ENCODE data around the gene OGFR.

GRCh38 chr20:62768551-62769287 lies 35.9 kb upstream of the OGFR start:
- no peak for TF ChIP-seq EZH2 (IDR thresholded peaks at IDR 0.05; ENCODE audit: insufficient read depth, poor library complexity, severe bottlenecking)
- TF ChIP-seq EZH2phosphoT487 (IDR thresholded peaks at IDR 0.05; ENCODE audit: insufficient read depth, low read depth), result no peak
